KMS-11 (cell line): ENCODE measurements around the gene CATSPERB.

ENCODE experiments used
- H2AFZ ChIP-seq: fragments of 200-600 bp; sonication (generic); 2 replicates; pipeline ENCODE4 v1.6.1; 2016; ENCODE audit warnings: antibody characterized with exemption, mixed run types, low read depth
- H3K27ac ChIP-seq: fragments of 200-600 bp; sonication (generic); 2 replicates; pipeline ENCODE4 v1.6.1; 2016; ENCODE audit warnings: mild to moderate bottlenecking, mixed run types
- H3K27me3 ChIP-seq: fragments of 200-600 bp; sonication (generic); 2 replicates; pipeline ENCODE4 v1.6.1; 2017; ENCODE audit warnings: mild to moderate bottlenecking, low read depth, mixed run types, moderate library complexity; ENCODE audit not compliant: insufficient read depth
- H3K36me3 ChIP-seq: fragments of 200-600 bp; sonication (generic); 2 replicates; pipeline ENCODE4 v1.6.1; 2017; ENCODE audit warnings: mild to moderate bottlenecking, mixed run types; ENCODE audit not compliant: insufficient read depth
- H3K4me1 ChIP-seq: fragments of 200-600 bp; sonication (generic); 2 replicates; pipeline ENCODE4 v1.6.1; 2016; ENCODE audit warnings: mild to moderate bottlenecking, low read depth, mixed run types; ENCODE audit not compliant: poor library complexity, severe bottlenecking
- H3K4me2 ChIP-seq: fragments of 200-600 bp; sonication (generic); 2 replicates; pipeline ENCODE4 v1.7.0; 2016; ENCODE audit warnings: mild to moderate bottlenecking, mixed run types
- H3K4me3 ChIP-seq: fragments of 200-600 bp; sonication (generic); IDR thresholded peaks from 2 replicates; pipeline ENCODE4 v1.6.1; 2017; ENCODE audit warnings: low read depth, low read length, mixed read lengths; ENCODE audit not compliant: insufficient read depth
- H3K79me2 ChIP-seq: fragments of 200-600 bp; sonication (generic); 2 replicates; pipeline ENCODE4 v1.6.1; 2016; ENCODE audit warnings: low read depth, mixed run types; ENCODE audit not compliant: insufficient read depth
- H3K9ac ChIP-seq: fragments of 200-600 bp; sonication (generic); 2 replicates; pipeline ENCODE4 v1.6.1; 2016; ENCODE audit warnings: mild to moderate bottlenecking, mixed run types
- H4K20me1 ChIP-seq: fragments of 200-600 bp; sonication (generic); 2 replicates; pipeline ENCODE4 v1.6.1; 2016; ENCODE audit warnings: mild to moderate bottlenecking, mixed run types; ENCODE audit not compliant: insufficient read depth
- CTCF ChIP-seq: fragments of 200-600 bp; sonication (generic); conservative IDR thresholded peaks from 2 replicates; pipeline ENCODE4 v1.6.1; 2017; ENCODE audit warnings: low read depth, mild to moderate bottlenecking, antibody characterized with exemption, low read length, moderate library complexity, mixed read lengths

The CATSPERB gene

GRCh38 chr14:91554535-91555332 is 177.2 kb downstream of the CATSPERB start:
- Histone ChIP-seq H3K36me3 (no peaks in the 10 kb centered on the region), H3K4me3 (no peak overlapping the region), H2AFZ (no peak overlapping the region), H3K4me2 (no peak overlapping the region), H4K20me1 (no peaks in the 10 kb centered on the region), H3K27me3 (no peaks in the 10 kb centered on the region), H3K27ac (no peak overlapping the region), H3K4me1 (no peaks in the 10 kb centered on the region), H3K79me2 (no peaks in the 10 kb centered on the region), H3K9ac (no peak overlapping the region)
- no peak for TF ChIP-seq CTCF

- Histone ChIP-seq H3K36me3 (no peaks in the 10 kb centered on the region), H3K27ac (no peak overlapping the region), H2AFZ (no peak overlapping the region), H3K79me2 (no peaks in the 10 kb centered on the region), H3K4me3 (no peak overlapping the region), H4K20me1 (no peaks in the 10 kb centered on the region), H3K4me1 (no peaks in the 10 kb centered on the region), H3K9ac (no peak overlapping the region), H3K4me2 (no peak overlapping the region), H3K27me3 (no peaks in the 10 kb centered on the region)
- no peak for TF ChIP-seq CTCF
These were observed 183.8 kb downstream of the CATSPERB start for GRCh38 chr14:91548108-91548507.

- Histone ChIP-seq H3K9ac (no peak overlapping the region), H3K4me2 (no peak overlapping the region), H2AFZ (no peak overlapping the region), H3K27ac (no peak overlapping the region), H3K4me1 (no peaks in the 10 kb centered on the region), H4K20me1 (no peaks in the 10 kb centered on the region), H3K79me2 (no peaks in the 10 kb centered on the region), H3K27me3 (no peaks in the 10 kb centered on the region), H3K4me3 (no peak overlapping the region), H3K36me3 (no peaks in the 10 kb centered on the region)
- TF ChIP-seq CTCF, result no peak
These were observed 185.8 kb downstream of the CATSPERB start for GRCh38 chr14:91545946-91546716.

- Histone ChIP-seq H3K36me3 (no peaks in the 10 kb centered on the region), H3K27ac (no peak overlapping the region), H4K20me1 (no peaks in the 10 kb centered on the region), H3K4me1 (no peaks in the 10 kb centered on the region), H3K4me2 (no peak overlapping the region), H3K27me3 (no peaks in the 10 kb centered on the region), H3K9ac (no peak overlapping the region), H3K79me2 (no peaks in the 10 kb centered on the region), H2AFZ (no peak overlapping the region), H3K4me3 (no peak overlapping the region)
- TF ChIP-seq CTCF, result no peak
These were observed 186.7 kb downstream of the CATSPERB start for GRCh38 chr14:91545204-91545603.
